MM.1S (cell line): ENCODE results near the gene ZDHHC8.

ENCODE experiments used
- EZH2 ChIP-seq: fragments of 300-600 bp; sonication (generic); optimal IDR thresholded peaks from 2 replicates; pipeline ENCODE3; 2017; ENCODE audit warnings: low read depth, mild to moderate bottlenecking, antibody characterized with exemption, low read length, mixed read lengths
- TF ChIP-seq, protein P1 (sequence below): fragments of 300-600 bp; sonication (generic); IDR thresholded peaks from 2 replicates; pipeline ENCODE4 v1.5.1; 2016; ENCODE audit warnings: antibody characterized with exemption, low read length, mixed read lengths

DNA sequence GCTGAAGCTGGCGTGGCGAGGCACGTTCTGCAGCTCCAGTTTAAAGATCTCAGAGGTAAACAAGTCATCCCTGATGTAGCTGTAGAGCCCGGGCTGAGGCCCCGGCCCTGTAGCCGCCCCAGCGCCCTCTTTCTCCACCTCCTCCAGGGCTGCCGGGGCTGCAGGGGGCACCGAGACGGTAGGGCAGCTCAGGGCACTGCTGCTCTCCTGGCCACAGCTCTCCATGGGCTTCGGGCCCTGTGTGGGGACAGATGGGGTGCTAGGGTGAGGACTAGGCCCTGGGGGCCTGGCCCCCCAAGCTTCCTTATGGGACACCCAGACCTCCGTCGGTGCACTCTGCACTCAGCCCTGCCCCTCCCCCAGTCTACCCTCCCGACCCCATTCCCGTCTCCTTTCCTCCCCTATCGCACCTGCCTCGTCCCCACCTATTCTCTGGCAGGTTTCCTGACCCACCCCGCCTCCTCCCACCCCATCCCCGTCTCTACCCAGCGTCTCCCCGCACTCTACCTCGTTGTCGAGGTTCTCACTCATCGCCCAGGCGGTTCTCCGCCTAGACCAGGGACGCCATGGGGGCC lies 15.1 kb upstream of the ZDHHC8 start:
- TF ChIP-seq, protein P1, sequence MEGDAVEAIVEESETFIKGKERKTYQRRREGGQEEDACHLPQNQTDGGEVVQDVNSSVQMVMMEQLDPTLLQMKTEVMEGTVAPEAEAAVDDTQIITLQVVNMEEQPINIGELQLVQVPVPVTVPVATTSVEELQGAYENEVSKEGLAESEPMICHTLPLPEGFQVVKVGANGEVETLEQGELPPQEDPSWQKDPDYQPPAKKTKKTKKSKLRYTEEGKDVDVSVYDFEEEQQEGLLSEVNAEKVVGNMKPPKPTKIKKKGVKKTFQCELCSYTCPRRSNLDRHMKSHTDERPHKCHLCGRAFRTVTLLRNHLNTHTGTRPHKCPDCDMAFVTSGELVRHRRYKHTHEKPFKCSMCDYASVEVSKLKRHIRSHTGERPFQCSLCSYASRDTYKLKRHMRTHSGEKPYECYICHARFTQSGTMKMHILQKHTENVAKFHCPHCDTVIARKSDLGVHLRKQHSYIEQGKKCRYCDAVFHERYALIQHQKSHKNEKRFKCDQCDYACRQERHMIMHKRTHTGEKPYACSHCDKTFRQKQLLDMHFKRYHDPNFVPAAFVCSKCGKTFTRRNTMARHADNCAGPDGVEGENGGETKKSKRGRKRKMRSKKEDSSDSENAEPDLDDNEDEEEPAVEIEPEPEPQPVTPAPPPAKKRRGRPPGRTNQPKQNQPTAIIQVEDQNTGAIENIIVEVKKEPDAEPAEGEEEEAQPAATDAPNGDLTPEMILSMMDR = no peak
- TF ChIP-seq EZH2 = no peak
